GM12801 (cell line): ENCODE data around the gene LCN1.

Source experiments
- CTCF ChIP-seq: IDR thresholded peaks from one replicate; pipeline ENCODE4 v1.5.1; 2011; ENCODE audit warnings: control low read depth; ENCODE audit not compliant: insufficient read length; ENCODE audit errors: extremely low read depth

Gene LCN1

GRCh38 chr9:135525241-135526088 lies 4.2 kb downstream of the LCN1 start:
- no peak for TF ChIP-seq CTCF

- TF ChIP-seq CTCF, result no peak
Measured at GRCh38 chr9:135526089-135526729, 5.0 kb downstream of the LCN1 start.

GRCh38 chr9:135526730-135527571 lies 5.7 kb downstream of the LCN1 start:
- no peak for TF ChIP-seq CTCF

- no peak for TF ChIP-seq CTCF
Measured at GRCh38 chr9:135530146-135530545, 8.9 kb downstream of the LCN1 start.

- no peak for TF ChIP-seq CTCF
Measured at GRCh38 chr9:135531096-135531495, 9.9 kb downstream of the LCN1 start.

GRCh38 chr9:135533113-135533512 lies 11.9 kb downstream of the LCN1 start:
- TF ChIP-seq CTCF, result no peak

GRCh38 chr9:135533674-135534073 lies 12.4 kb downstream of the LCN1 start:
- no peak for TF ChIP-seq CTCF
